ENCODE measurements around the gene CARS1. TPM values are rescaled to one million over a fixed set of nuclear protein-coding genes. Genes with fewer than 3 reads are reported as not detected.
A peak's percentile ranks its signal among the peaks of the same experiment; 100 is the strongest.

Gene CARS1
- polyA plus RNA-seq, 1 donor: 41.6 TPM

GRCh38 chr11:3089236-3090061, 32.2 kb upstream of the CARS1 start:
- Histone ChIP-seq H3K36me3 (ENCODE audit: control insufficient read depth, insufficient read depth, low read length) (peaks cover 33% of the 10 kb centered on the region), H3K27ac (ENCODE audit: low read length) (no peak overlapping the region), H3K9me3 (ENCODE audit: control insufficient read depth, low read depth, low read length) (peaks cover 4% of the 10 kb centered on the region), H3K4me3 (ENCODE audit: low read length) (no peak overlapping the region), H3K27me3 (ENCODE audit: control insufficient read depth, insufficient read depth, low read length) (no peaks in the 10 kb centered on the region), H3K4me1 (ENCODE audit: control insufficient read depth, insufficient read depth, low read length) (peaks cover 4% of the 10 kb centered on the region)
- DNase-seq: no peak
- WGBS (ENCODE audit: insufficient coverage, low lambda C conversion rate): no CpG with 5 or more reads among the region's 25 CpGs

GRCh38 chr11:3088806-3089205, 31.6 kb upstream of the CARS1 start:
- H3K27ac ChIP-seq (ENCODE audit: low read length): no peak overlapping the region
- WGBS (ENCODE audit: insufficient coverage, low lambda C conversion rate): no CpG with 5 or more reads among the region's 14 CpGs
- H3K4me1 ChIP-seq (ENCODE audit: control insufficient read depth, insufficient read depth, low read length): peaks cover 4% of the 10 kb centered on the region
- peaks cover 27% of the 10 kb centered on the region for H3K36me3 ChIP-seq (ENCODE audit: control insufficient read depth, insufficient read depth, low read length)
- H3K4me3 ChIP-seq (ENCODE audit: low read length): no peak overlapping the region
- H3K9me3 ChIP-seq (ENCODE audit: control insufficient read depth, low read depth, low read length): peaks cover 4% of the 10 kb centered on the region
- no peak for DNase-seq
- no peaks in the 10 kb centered on the region for H3K27me3 ChIP-seq (ENCODE audit: control insufficient read depth, insufficient read depth, low read length)

- Histone ChIP-seq H3K27ac (ENCODE audit: low read length) (no peak overlapping the region), H3K36me3 (ENCODE audit: control insufficient read depth, insufficient read depth, low read length) (peaks cover 20% of the 10 kb centered on the region), H3K4me3 (ENCODE audit: low read length) (no peak overlapping the region), H3K4me1 (ENCODE audit: control insufficient read depth, insufficient read depth, low read length) (peaks cover 4% of the 10 kb centered on the region), H3K27me3 (ENCODE audit: control insufficient read depth, insufficient read depth, low read length) (no peaks in the 10 kb centered on the region), H3K9me3 (ENCODE audit: control insufficient read depth, low read depth, low read length) (peaks cover 4% of the 10 kb centered on the region)
- WGBS (ENCODE audit: insufficient coverage, low lambda C conversion rate): no CpG with 5 or more reads among the region's 24 CpGs
- no peak for DNase-seq
These were observed 30.9 kb upstream of the CARS1 start for GRCh38 chr11:3087821-3088800.

GRCh38 chr11:3087373-3087772, 30.1 kb upstream of the CARS1 start:
- DNase-seq: no peak
- Histone ChIP-seq H3K4me3 (ENCODE audit: low read length) (no peak overlapping the region), H3K4me1 (ENCODE audit: control insufficient read depth, insufficient read depth, low read length) (peaks cover 4% of the 10 kb centered on the region), H3K27me3 (ENCODE audit: control insufficient read depth, insufficient read depth, low read length) (no peaks in the 10 kb centered on the region), H3K36me3 (ENCODE audit: control insufficient read depth, insufficient read depth, low read length) (peaks cover 18% of the 10 kb centered on the region), H3K9me3 (ENCODE audit: control insufficient read depth, low read depth, low read length) (peaks cover 4% of the 10 kb centered on the region), H3K27ac (ENCODE audit: low read length) (no peak overlapping the region)
- no CpG with 5 or more reads among the region's 11 CpGs for WGBS (ENCODE audit: insufficient coverage, low lambda C conversion rate)

- no peaks in the 10 kb centered on the region for H3K27me3 ChIP-seq (ENCODE audit: control insufficient read depth, insufficient read depth, low read length)
- H3K4me3 ChIP-seq (ENCODE audit: low read length): no peak overlapping the region
- peak in 1 of 2 donors; percentile 29 for DNase-seq
- peaks cover 4% of the 10 kb centered on the region for H3K9me3 ChIP-seq (ENCODE audit: control insufficient read depth, low read depth, low read length)
- H3K27ac ChIP-seq (ENCODE audit: low read length): no peak overlapping the region
- H3K36me3 ChIP-seq (ENCODE audit: control insufficient read depth, insufficient read depth, low read length): peaks cover 18% of the 10 kb centered on the region
- H3K4me1 ChIP-seq (ENCODE audit: control insufficient read depth, insufficient read depth, low read length): peaks cover 4% of the 10 kb centered on the region
- WGBS (ENCODE audit: insufficient coverage, low lambda C conversion rate): no CpG with 5 or more reads among the region's 9 CpGs
These were observed 29.5 kb upstream of the CARS1 start for GRCh38 chr11:3086671-3087150.

GRCh38 chr11:3086114-3086513, 28.9 kb upstream of the CARS1 start:
- H3K36me3 ChIP-seq (ENCODE audit: control insufficient read depth, insufficient read depth, low read length): peaks cover 18% of the 10 kb centered on the region
- peaks cover 4% of the 10 kb centered on the region for H3K4me1 ChIP-seq (ENCODE audit: control insufficient read depth, insufficient read depth, low read length)
- H3K4me3 ChIP-seq (ENCODE audit: low read length): no peak overlapping the region
- no peak for DNase-seq
- peaks cover 4% of the 10 kb centered on the region for H3K9me3 ChIP-seq (ENCODE audit: control insufficient read depth, low read depth, low read length)
- no peak overlapping the region for H3K27ac ChIP-seq (ENCODE audit: low read length)
- no peaks in the 10 kb centered on the region for H3K27me3 ChIP-seq (ENCODE audit: control insufficient read depth, insufficient read depth, low read length)
- WGBS (ENCODE audit: insufficient coverage, low lambda C conversion rate): no CpG with 5 or more reads among the region's 8 CpGs

- DNase-seq: no peak
- peaks cover 4% of the 10 kb centered on the region for H3K9me3 ChIP-seq (ENCODE audit: control insufficient read depth, low read depth, low read length)
- peaks cover 10% of the 10 kb centered on the region for H3K36me3 ChIP-seq (ENCODE audit: control insufficient read depth, insufficient read depth, low read length)
These were observed 27.8 kb upstream of the CARS1 start for GRCh38 chr11:3085052-3085451.

GRCh38 chr11:3083321-3083720, 26.1 kb upstream of the CARS1 start:
- no peak overlapping the region for H3K27ac ChIP-seq (ENCODE audit: low read length)
- peaks cover 4% of the 10 kb centered on the region for H3K9me3 ChIP-seq (ENCODE audit: control insufficient read depth, low read depth, low read length)
- no peaks in the 10 kb centered on the region for H3K36me3 ChIP-seq (ENCODE audit: control insufficient read depth, insufficient read depth, low read length)
- no CpG with 5 or more reads among the region's 8 CpGs for WGBS (ENCODE audit: insufficient coverage, low lambda C conversion rate)
- H3K4me3 ChIP-seq (ENCODE audit: low read length): no peak overlapping the region
- DNase-seq: no peak
- peaks cover 4% of the 10 kb centered on the region for H3K4me1 ChIP-seq (ENCODE audit: control insufficient read depth, insufficient read depth, low read length)
- H3K27me3 ChIP-seq (ENCODE audit: control insufficient read depth, insufficient read depth, low read length): no peaks in the 10 kb centered on the region

More at GRCh38 chr11:3085052-3085451, 27.8 kb upstream of the CARS1 start:
- Histone ChIP-seq H3K27ac (ENCODE audit: low read length) (no peak overlapping the region), H3K4me1 (ENCODE audit: control insufficient read depth, insufficient read depth, low read length) (peaks cover 4% of the 10 kb centered on the region), H3K27me3 (ENCODE audit: control insufficient read depth, insufficient read depth, low read length) (no peaks in the 10 kb centered on the region), H3K4me3 (ENCODE audit: low read length) (no peak overlapping the region)
- no CpG with 5 or more reads among the region's 5 CpGs for WGBS (ENCODE audit: insufficient coverage, low lambda C conversion rate)

GRCh38 chr11:3081386-3081751, 24.1 kb upstream of the CARS1 start:
- H3K9me3 ChIP-seq (ENCODE audit: control insufficient read depth, low read depth, low read length): peaks cover 3% of the 10 kb centered on the region
- no peaks in the 10 kb centered on the region for H3K27me3 ChIP-seq (ENCODE audit: control insufficient read depth, insufficient read depth, low read length)
- H3K36me3 ChIP-seq (ENCODE audit: control insufficient read depth, insufficient read depth, low read length): no peaks in the 10 kb centered on the region
- DNase-seq: no peak
- H3K27ac ChIP-seq (ENCODE audit: low read length): no peak overlapping the region
- no peak overlapping the region for H3K4me3 ChIP-seq (ENCODE audit: low read length)
- no CpG with 5 or more reads among the region's 6 CpGs for WGBS (ENCODE audit: insufficient coverage, low lambda C conversion rate)
- H3K4me1 ChIP-seq (ENCODE audit: control insufficient read depth, insufficient read depth, low read length): peaks cover 12% of the 10 kb centered on the region

GRCh38 chr11:3080733-3081385, 23.6 kb upstream of the CARS1 start:
- H3K27ac ChIP-seq (ENCODE audit: low read length): no peak overlapping the region
- peaks cover 12% of the 10 kb centered on the region for H3K4me1 ChIP-seq (ENCODE audit: control insufficient read depth, insufficient read depth, low read length)
- H3K9me3 ChIP-seq (ENCODE audit: control insufficient read depth, low read depth, low read length): no peaks in the 10 kb centered on the region
- WGBS (ENCODE audit: insufficient coverage, low lambda C conversion rate): 80% methylated on average over 1 of the region's 13 CpGs
- no peaks in the 10 kb centered on the region for H3K36me3 ChIP-seq (ENCODE audit: control insufficient read depth, insufficient read depth, low read length)
- no peak overlapping the region for H3K4me3 ChIP-seq (ENCODE audit: low read length)
- DNase-seq: no peak
- H3K27me3 ChIP-seq (ENCODE audit: control insufficient read depth, insufficient read depth, low read length): no peaks in the 10 kb centered on the region
